VCaP (cell line): ENCODE data around the gene PRDM15.
A peak's percentile ranks its signal among the peaks of the same experiment; 100 is the strongest.

ENCODE experiments used
- H3K27ac ChIP-seq: fragments of 450-650 bp; 2 replicates; pipeline ENCODE4 v1.5.1; 2017
- TF ChIP-seq, protein P1 (sequence below): fragments of 450-650 bp; conservative IDR thresholded peaks from 2 replicates; pipeline ENCODE4 v1.5.1; 2017; ENCODE audit warnings: mild to moderate bottlenecking, moderate library complexity

PRDM15 gene

DNA sequence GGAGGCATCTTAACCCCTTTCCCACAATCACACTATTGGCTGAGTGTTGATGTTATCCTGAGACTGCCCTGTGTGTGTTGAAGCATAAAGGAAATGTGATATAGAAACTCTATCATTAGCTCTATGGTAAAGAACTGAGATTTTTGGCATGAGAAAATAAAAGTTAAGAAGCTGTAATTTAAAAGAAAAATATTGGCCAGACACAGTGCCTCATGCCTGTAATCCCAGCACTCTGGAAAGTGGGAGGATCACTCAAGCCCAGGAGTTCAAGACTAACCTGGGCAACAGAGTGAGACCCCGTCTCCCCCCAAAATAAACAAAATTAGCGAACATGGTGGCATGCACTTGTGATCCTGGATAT is 98.1 kb downstream of the PRDM15 start:
- H3K27ac ChIP-seq, result no peak overlapping the region; the same call in 1 of the 2 replicates
- TF ChIP-seq, protein P1, sequence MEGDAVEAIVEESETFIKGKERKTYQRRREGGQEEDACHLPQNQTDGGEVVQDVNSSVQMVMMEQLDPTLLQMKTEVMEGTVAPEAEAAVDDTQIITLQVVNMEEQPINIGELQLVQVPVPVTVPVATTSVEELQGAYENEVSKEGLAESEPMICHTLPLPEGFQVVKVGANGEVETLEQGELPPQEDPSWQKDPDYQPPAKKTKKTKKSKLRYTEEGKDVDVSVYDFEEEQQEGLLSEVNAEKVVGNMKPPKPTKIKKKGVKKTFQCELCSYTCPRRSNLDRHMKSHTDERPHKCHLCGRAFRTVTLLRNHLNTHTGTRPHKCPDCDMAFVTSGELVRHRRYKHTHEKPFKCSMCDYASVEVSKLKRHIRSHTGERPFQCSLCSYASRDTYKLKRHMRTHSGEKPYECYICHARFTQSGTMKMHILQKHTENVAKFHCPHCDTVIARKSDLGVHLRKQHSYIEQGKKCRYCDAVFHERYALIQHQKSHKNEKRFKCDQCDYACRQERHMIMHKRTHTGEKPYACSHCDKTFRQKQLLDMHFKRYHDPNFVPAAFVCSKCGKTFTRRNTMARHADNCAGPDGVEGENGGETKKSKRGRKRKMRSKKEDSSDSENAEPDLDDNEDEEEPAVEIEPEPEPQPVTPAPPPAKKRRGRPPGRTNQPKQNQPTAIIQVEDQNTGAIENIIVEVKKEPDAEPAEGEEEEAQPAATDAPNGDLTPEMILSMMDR, result no peak

DNA sequence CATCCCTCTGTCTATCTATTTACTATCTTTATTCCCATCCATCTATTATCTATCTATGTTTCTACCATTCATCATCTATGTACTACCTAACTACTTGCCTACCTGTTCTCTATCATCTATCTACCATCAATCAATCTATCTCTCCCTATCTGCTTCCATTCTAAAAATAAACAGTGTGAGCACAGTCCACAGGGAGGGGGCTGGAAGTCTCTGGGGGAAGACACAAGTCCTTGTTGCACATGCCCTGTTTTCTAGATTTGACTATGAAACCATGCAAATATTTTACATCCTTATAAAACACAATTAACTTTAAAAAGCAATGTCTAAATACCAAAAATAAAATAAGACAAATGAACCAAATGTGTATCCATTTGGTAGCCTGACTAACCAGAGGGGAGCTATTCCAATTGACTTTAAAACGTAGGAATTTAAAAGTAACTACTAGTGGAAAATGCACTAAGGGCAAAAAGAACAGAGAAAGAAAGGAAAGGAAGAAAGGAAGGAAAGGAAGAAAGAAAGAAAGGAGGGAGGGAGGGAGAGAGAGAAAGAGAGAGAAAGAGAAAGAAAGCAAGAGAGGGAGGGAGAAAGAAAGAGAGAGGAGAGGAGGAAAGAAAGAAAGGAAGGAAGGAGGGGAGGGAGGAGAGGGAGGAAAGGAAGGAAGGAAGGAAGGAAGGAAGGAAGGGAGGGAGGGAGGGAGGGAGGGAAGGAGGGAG is 98.7 kb downstream of the PRDM15 start:
- TF ChIP-seq, protein P1, result no peak
- H3K27ac ChIP-seq, result peak overlapping the region; percentile 84

DNA sequence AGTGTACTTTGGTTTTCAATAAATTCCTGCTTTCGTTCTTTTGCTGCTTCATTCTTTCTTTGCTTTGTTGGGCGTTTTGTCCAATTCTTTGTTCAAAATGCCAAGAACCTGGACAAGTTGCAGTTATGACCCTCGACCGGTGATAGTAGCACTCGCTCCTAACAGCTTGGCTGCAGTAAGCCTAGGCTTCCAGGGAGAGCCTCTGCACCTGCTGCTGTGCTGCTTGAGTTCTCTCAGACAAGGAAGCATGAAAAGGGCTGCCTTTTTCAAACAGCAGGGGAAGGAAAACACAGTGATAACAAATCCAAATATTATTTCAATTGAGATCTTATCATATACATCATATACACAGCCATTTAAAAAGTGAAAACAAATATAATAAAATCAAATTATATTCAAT is 99.5 kb downstream of the PRDM15 start:
- peak overlapping the region; percentile 84 for H3K27ac ChIP-seq

DNA sequence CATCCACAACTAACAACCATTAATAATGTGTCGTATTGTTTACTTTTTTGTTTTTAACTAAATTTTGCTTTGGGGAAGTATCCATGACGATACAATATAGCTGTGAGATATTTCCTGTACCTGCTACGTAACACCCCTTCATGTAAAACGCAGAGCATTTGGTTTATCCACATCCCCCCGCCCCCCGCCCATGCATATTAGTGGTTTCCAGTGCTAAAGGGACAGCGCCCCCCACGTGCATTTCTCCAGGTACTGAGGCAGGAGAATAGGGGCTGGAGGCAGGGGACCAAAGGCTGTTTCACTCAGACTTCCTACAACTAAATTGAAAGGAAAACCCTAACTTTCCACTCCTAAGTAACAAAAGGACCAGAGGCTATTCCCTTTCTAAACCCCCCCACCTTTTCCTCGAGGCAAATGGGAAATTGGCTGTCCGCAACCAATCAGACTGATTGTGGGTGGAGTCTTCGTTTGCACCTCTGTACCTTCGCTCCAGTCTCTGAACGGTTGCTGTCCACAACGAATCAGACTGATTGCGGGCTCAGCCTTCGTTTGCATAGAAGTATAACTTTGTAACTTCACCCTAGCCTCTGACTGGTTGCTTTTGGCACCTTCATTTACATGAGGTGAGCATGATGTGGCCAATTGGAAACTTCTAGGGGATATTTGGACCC is 100.1 kb downstream of the PRDM15 start:
- TF ChIP-seq, protein P1, result no peak

More for the DNA sequence above, 99.5 kb downstream of the PRDM15 start:
- TF ChIP-seq, protein P1, result no peak

DNA sequence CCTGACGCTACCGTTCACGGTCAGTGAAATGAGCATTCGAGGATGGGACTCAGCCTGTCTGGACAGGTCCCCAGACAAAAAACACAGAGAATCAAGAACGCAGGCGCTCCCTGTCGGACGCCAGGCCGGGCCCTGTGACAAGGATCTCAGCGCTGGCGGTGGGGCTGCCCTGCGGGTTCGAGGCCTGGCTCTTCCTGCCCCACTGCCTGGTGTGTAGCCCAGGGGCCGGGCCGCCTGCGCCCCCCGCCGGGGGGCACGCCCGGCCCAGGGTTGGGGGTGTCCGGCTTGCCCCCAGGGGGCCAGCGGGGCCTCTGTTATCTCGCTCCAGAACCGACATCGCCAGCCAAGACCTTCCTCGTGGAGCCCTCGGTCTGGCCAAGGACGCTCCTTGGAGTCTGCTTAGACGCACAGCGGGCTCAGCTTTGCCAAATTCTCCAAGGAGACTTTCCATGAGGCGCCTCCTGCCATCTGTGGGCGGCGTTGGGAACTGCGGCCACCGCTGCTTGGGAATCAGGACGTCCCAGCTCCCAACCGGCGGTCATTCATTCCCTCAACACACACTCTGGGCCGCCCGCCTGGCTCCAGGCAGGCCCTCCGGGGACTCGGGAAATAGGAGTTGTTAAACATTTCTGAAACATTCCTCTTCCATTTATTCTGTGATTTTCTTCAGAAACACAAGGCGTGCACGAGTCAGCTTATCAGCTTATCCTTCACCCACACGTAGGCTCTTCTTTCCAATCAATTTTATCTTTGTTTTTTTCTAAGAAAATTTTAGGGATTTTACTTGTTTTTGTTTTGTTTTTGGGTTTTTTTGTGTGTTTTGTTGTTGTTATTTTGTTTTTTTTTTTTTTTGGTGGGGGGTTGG is 101.0 kb downstream of the PRDM15 start:
- peak overlapping the region; percentile 84 for H3K27ac ChIP-seq

More for the DNA sequence above, 100.1 kb downstream of the PRDM15 start:
- H3K27ac ChIP-seq, result peak overlapping the region; percentile 84

DNA sequence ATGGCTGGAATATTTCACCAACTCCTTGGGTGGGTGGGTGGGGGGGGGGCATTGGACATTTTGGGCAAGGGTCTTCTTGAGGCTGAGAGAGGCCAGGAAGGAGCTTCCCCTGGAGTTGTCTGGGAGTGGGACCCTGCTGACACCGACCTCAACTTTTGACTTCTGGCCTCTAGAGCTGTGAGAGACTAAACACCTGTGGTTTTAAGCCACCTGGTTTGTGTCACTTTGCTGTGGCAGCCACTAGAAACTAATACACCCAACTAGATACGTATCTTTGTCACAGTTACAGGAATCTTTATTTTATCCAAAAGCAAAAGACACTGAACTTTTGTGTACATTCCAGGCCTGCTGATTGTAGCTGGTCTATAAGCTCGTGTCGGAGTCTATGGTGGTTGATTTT is 102.4 kb downstream of the PRDM15 start:
- H3K27ac ChIP-seq, result no peak overlapping the region
- TF ChIP-seq, protein P1, result no peak

More for the DNA sequence above, 101.0 kb downstream of the PRDM15 start:
- TF ChIP-seq, protein P1, result peak; percentile 99

DNA sequence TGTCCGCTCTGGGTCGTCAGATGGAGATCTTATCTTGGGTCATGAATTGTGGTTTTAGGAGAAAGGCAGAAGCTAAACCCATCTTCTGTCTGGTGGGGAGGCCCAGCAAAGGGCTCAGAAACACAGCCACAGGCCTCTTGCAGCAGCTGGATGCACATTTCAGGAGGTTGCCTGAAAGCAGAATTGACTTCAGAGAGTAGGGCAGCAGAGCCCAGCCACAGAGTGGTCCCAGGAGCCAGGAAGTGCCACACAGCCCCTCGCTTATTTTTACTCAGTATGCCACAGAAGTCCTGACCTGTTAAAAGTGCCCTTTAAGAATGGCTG is 104.0 kb downstream of the PRDM15 start:
- TF ChIP-seq, protein P1, result no peak
- H3K27ac ChIP-seq, result no peak overlapping the region
